HG03439 (cell line): Measurements from ENCODE around the gene TMTC1.
"Not testable (repeated sequence)": the region's sequence is repeated elsewhere in the genome, so short reads cannot be mapped to it uniquely, and the experiment has no call there.

Experiments
- ATAC-seq: cut with Tn5 transposase; IDR thresholded peaks from one replicate; pipeline ENCODE4 v1.9.1; 2021; ENCODE audit warnings: mild to moderate bottlenecking, moderate library complexity; ENCODE audit not compliant: unreplicated experiment

Gene TMTC1

GRCh38 chr12:29580971-29581370, 202.8 kb downstream of the TMTC1 start:
- ATAC-seq = no peak

DNA sequence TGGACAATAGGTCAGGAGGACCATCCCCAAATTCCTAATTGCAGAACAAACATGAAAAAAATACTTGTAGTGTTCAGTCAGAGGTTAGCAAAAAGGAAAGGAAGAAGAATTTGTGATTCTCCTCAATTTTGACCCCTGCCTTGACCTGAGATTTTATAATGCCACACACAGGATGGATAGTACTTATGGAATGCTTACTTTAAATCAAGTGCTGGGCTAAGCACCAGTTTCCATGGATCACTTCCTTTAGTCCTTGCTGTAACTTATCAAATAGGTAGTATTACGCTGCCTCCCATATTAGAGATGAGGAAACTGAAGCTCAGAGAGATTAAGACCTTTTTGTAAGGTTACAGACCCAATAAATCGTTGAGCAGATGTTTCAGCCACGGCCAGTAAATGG, 205.0 kb downstream of the TMTC1 start:
- no peak for ATAC-seq

- ATAC-seq = no peak
Measured at GRCh38 chr12:29578070-29578469, 205.7 kb downstream of the TMTC1 start.

- no peak for ATAC-seq
Measured at GRCh38 chr12:29574500-29574899, 209.2 kb downstream of the TMTC1 start.

- no peak for ATAC-seq
Measured at GRCh38 chr12:29572938-29573337, 210.8 kb downstream of the TMTC1 start.

- ATAC-seq = no peak
Measured at GRCh38 chr12:29572464-29572863, 211.3 kb downstream of the TMTC1 start.

DNA sequence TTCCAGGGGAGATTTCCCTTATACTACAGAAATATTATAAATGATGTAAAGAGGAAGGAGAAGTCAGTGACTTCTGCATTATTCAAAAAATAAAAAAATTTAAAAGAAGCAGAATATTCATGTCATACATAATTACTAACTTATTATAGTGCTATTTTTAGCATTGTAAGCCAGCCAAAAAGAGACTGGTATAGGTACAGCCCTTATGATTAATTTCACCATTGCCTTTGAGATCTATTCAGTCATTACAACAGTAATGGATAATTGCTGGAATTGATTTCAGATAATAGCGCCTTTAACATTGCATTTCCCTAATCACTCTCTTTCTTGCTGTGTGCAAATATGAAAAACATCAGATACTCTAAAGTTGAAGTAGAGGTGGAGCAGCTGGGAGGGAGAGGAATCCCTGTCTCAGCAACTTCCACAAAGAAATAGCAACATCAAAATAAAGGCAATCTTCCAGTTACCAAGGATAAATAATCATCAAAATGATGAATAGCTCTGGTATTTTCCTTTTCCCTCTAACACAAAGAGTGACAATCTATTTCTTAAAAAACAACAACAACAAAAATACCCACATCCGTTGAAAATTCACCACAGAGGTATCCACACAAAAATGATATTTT, 214.5 kb downstream of the TMTC1 start:
- ATAC-seq = no peak

DNA sequence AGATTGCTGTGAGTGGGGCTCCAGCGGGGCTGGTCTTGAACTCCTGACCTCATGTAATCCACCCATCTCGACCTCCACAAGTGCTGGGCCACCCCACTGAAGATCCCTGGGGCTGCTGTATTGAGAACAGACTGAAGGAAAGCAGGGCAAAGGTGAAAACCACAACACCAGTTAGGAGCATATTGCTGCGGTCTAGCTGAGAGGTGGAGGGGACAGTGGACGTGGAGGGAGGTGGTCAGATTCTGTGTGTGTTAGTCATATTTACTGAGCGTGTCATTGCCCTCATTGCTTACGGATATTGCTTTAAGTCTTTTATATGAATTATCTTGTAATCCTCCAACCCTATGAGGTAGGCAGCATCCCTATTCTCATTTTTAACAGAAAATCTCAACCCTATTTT, 217.3 kb downstream of the TMTC1 start:
- no peak for ATAC-seq

DNA sequence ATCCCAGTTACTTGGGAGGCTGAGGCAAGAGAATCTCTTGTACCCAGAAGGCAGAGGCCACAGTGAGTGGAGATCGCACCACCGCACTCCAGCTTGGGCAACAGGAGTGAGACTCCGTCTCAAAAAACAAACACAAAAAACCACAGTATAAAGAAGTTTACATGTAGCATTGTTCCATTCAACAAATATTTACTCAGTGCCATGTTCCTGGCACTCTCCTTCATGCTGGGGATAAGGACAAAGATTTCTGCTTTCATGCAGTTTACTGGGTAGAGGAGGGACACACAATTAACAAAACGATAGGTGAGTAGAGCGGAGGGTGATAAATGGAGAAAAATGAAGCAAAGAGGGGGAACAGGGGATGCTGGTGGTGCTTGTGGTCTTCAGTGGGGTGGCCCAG, 218.0 kb downstream of the TMTC1 start:
- ATAC-seq = no peak

GRCh38 chr12:29564925-29565324, 218.8 kb downstream of the TMTC1 start:
- no peak for ATAC-seq

DNA sequence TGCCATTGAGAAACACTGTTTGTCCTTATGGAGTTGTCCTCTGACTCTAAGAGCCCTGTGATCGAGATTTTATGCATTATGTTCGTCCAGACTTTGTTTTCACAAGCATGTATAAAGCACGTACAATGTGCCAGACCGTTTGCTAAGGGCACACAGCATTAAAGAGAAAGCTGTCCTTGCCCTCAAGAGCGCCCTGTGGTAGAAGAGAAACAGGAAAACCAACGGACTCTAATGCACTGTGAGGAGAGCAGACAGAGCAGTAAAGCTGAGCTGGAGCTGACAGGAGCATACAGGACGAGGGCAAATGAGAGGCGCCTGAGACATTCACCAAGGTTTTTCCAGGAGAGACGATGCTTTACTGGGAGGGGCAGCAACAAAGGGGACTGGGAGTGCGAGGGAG, 220.1 kb downstream of the TMTC1 start:
- ATAC-seq = no peak

GRCh38 chr12:29563071-29563470, 220.7 kb downstream of the TMTC1 start:
- ATAC-seq = no peak

- no peak for ATAC-seq
Measured at GRCh38 chr12:29562110-29562804, 221.5 kb downstream of the TMTC1 start.

- no peak for ATAC-seq
Measured at GRCh38 chr12:29561664-29562071, 222.1 kb downstream of the TMTC1 start.

- no peak for ATAC-seq
Measured at GRCh38 chr12:29559198-29559597, 224.5 kb downstream of the TMTC1 start.

- ATAC-seq = no peak
Measured at GRCh38 chr12:29556363-29556762, 227.4 kb downstream of the TMTC1 start.

DNA sequence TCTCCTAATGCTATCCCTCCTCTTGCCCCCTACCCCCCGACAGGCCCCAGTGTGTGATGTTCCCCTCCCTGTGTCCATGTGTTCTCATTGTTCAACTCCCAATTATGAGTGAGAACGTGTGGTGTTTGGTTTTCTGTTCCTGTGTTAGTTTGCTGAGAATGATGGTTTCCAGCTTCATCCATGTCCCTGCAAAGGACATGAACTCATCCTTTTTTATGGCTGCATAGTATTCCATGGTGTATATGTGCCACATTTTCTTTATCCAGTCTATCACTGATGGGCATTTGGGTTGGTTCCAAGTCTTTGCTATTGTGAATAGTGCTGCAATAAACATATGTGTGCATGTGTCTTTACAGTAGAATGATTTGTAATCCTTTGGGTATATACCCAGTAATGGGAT, 228.3 kb downstream of the TMTC1 start:
- not testable (repeated sequence) for ATAC-seq

GRCh38 chr12:29552994-29553748, 230.6 kb downstream of the TMTC1 start:
- ATAC-seq = no peak

DNA sequence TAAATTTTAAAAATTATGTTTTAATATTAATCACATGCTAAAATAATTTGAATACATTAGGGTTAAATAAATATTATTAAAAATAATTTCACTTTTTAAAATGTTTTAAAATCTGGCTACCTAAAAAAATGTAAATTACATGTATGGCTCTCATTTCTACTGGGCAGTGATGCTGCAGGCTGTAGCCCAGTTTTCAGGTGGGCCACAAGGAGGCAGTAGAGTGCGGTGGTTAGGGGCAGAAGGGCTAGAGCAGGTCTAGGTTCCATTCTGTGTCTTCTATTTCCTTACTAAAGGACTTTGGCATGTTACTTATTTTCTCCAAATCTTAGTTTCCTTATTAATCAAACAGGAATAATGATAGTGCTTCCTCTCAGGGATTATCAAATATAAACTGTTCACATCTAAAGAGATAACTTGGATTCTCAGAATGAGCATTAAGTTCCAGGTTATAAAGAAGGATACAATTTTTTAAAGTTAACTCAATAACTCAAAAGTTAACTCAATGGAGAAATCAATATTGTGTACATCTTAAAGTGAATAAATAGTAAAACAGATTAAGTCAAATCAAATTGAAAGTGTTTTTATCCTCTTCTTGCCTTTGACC, 231.3 kb downstream of the TMTC1 start:
- no peak for ATAC-seq

- ATAC-seq = no peak
Measured at GRCh38 chr12:29551812-29552211, 231.9 kb downstream of the TMTC1 start.

DNA sequence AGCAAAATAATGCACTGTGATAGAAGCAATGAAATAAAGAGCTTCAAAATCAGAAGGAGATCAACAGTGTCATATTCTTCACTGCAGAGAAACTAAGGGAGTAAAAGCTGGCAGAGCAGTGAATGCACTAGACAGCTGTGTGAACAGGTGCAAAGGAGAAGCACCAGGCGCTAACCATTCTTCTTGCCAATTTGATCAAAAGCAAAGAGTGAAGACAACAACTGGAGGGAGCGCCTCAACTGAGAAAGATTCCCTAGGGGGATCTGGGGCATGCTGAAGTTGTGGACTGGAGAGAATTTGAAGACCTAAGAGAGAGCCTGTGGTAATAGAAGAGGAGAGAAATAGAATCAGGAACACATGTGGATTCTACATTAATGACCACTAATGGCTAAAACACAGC, 235.9 kb downstream of the TMTC1 start:
- no peak for ATAC-seq
